ENCODE results near the gene PKNOX1.
"Not testable (repeated sequence)": the region's sequence is repeated elsewhere in the genome, so short reads cannot be mapped to it uniquely, and the experiment has no call there.

PKNOX1 gene

DNA sequence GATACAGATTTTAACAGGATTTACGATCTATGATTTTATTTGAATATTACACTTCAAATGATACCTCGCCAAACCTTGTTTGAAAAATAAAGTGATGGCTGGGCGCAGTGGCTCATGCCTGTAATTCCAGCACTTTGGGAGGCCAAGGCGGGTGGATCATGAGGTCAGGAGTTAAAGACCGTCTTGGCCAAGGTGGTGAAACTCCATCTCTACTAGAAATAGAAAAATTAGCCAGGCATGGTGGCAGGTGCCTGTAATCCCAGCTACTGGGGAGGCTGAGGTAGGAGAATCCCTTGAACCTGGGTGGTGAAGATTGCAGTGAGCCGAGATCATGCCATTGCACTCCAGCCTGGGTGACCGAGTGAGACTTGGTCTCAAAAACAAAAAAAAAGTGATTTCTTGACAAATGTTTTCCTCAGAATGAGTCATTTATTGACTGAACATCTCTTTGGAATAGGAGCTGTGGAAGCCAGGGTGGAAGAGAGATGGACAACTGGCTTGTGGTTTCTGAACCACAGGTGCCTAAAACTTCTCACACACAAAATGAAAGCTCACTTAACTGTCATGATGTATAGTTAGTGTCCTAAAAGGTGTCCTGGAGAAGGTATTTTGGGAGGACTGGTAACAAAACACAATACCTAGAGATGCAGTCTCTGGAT lies 11.9 kb downstream of the PKNOX1 start:
- DNase-seq: no peak

GRCh38 chr21:42988236-42988965 lies 14.0 kb downstream of the PKNOX1 start:
- no peak for DNase-seq

DNA sequence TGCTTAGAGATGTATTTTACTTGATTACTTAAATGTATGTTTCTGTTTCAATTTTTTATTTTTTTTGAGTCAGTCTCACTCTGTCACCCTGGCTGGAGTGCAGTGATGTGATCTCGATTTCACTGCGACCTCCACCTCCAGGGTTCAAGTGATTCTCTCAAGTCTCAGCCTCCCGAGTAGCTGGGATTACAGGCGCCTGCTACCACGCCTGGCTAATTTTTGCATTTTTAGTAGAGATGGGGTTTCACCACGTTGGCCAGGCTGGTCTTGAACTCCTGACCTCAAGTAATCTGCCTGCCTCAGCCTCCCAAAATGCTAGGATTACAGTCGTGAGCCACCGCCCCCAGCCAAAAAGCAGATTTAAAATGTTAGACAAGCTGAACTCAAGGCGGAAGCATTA lies 15.0 kb downstream of the PKNOX1 start:
- DNase-seq: not testable (repeated sequence)

DNA sequence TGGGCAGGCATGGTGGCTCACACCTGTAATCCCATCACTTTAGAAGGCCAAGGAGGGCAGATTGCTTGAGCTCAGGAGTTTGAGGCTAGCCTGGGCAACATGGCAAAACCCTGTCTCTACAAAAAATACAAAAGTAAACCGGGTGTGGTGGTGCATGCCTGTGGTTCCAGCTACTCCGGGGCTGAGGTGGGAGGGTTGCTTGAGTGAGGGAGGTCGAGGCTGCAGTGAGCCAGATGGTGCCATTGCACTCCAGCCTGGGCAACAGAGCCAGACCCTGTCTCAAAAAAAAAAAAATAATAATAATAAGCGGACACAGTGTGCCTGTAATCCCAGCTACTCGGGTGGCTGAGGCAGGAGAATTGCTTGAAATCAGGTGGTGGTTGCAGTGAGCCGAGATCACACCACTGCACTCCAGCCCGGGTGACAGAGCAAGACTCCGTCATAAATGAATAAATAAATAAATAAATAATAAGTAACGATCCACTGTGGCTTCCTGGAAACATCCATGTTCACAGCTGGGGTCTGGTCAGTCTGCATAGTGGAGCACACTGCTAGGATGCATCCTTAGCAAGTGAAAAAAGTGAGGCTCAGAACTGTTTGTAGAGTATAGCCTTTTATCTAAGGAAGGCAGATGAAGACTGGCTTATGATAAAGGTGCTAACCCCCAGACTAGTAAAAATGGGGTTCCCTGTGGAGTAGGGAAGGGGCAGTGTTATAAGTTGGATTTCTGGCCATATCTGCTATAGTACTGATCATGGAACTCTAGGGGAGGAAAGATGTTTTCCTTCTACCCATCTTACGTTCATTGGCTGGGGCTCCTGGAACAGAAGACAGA lies 15.7 kb downstream of the PKNOX1 start:
- DNase-seq: no peak

DNA sequence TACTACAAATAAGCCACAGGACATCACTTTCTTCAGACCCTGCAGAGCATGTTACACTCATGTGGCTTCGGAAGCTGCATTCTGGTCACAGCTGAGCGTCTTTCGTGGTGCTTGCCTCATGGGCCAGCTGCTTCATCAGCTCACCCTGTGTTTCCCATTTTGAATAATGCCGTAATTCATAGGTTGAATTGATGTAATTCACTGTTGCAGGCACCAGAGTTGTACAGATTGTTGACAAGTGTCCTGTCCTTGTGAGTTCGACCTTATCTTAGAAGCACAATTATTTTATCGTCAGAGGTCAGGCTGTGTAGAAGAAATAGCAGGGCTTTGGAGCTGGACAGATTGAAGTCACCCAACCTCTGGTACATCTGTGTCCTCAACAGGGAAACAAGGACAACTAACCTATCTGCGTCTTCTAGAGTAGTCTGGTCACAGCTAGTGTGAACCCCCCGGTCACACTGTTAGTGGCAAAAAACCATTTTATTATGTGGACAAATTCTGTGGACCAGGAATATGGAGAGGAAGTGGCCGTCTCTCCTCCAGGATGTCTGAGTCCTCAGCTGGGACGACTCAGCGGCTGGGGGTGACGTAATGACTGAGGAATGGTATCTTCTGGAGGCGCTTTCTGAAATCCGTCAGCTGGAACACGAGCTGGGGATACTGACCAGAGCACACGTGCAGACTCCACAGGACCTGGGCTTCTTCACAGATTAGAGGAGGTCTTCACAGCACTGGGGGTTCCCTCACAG lies 17.8 kb downstream of the PKNOX1 start:
- DNase-seq: no peak

GRCh38 chr21:42993051-42993712 lies 18.8 kb downstream of the PKNOX1 start:
- DNase-seq: no peak

- DNase-seq: no peak
These were observed 22.7 kb downstream of the PKNOX1 start for GRCh38 chr21:42997053-42997452.

DNA sequence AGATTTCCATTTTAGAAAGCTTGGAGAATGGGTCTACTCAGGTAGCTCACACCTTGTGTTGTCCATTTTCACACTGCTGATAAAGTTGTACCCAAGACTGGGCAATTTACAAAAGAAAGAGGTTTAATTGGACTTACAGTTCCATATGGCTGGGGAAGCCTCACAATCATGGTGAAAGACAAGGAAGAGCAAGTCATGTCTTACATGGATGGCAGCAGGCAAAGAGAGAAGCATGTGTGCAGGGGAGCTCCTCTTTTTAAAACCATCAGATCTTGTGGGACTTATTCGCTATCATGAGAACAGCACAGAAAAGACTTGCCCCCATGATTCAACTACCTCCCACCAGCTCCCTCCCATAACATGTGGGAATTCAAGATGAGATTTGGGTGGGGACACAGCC lies 23.6 kb downstream of the PKNOX1 start:
- DNase-seq: not testable (repeated sequence)

DNA sequence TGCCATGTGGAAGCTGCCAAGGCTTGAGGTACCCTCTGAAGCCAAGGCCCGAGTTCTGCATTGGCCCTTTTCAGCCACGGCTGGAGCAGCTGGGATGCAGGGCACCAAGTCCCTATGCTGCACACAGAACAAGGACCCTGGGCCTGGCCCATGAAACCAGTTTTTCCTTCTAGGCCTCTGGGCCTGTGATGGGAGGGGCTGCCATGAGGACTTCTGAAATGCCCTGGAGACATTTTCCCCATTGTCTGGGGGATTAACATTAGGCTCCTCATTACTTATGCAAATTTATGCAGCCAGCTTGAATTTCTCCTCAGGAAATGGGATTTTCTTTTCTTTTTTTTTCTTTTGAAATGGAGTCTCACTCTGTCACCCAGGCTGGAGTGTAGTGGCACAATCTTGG lies 24.8 kb downstream of the PKNOX1 start:
- DNase-seq: not testable (repeated sequence)

- DNase-seq: not testable (repeated sequence)
These were observed 25.7 kb downstream of the PKNOX1 start for GRCh38 chr21:43000041-43000440.

- no peak for DNase-seq
These were observed 27.0 kb downstream of the PKNOX1 start for GRCh38 chr21:43001316-43001715.

DNA sequence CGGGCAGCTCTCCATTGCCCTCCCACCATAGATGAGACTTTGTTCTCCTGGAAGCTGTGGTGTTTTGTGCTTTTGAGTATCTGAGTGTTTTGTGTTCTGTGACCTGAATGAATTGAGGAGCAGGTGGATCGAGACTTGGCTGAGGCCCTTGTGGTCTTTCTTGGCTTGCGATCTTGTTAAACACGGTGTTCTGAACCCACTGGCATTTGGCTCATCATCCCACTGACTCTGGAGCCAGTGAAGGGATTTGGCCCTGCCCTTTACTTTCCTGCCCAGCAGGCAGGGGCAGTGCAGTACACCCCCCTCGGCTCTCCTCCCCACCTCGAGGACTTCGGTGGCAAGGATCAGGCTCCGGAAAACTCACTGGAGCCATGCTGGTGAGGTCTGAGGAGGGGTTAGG lies 30.6 kb downstream of the PKNOX1 start:
- no peak for DNase-seq

DNA sequence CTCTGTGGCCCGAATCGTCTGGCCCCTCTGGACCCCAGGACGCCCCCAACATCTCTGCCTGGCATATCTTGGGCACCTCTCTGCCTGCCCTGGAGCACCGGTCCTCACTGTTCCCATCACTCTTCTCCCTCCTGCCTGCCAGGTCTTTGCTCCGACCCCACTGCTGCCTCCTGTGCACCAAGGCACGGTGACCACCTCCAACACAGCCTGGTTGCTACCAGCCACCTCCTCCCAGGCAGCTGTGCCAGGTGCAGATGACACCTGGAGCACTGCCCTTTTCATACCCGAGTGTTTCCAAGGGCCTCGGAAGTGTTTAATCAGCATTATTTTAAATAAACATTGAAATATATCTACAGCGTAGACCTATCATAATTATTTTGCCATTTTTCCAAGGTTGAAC lies 31.3 kb downstream of the PKNOX1 start:
- no peak for DNase-seq

DNA sequence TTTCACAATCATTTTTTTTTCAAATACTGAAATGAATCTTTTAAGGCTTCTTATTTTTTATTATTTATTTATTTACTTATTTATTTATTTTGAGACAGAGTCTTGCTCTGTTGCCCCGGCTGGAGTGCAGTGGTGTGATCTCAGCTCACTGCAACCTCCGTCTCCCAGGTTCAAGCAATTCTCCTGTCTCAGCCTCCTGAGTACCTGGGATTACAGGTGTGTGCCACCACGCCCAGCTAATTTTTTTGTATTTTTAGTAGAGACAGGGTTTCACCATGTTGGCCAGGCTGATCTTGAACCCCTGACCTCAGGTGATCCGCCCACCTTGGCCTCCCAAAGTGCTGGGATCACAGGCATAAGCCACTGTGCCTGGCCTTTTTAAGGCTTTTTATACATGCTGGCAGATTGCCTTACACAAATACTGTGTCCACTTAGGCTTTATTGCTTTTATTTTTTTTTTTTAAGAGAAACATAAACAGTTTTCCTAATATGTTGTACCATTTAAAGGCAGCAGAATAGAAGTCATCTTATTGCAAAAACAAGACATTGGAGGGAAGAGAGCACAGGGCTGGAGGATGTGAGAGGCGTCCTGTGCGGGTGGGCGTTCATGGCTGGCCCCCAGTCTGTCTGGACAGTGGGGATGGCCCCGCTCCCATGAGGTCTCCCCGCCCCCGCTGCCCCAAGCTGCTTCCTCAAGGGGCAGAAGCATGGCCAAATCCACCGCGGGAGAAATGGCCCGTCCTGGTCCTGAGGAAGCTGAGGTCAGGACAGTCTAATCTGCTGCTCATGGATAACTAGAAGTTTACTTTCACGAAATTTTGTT lies 31.9 kb downstream of the PKNOX1 start:
- not testable (repeated sequence) for DNase-seq

- DNase-seq: no peak
These were observed 32.5 kb downstream of the PKNOX1 start for GRCh38 chr21:43006874-43007208.

DNA sequence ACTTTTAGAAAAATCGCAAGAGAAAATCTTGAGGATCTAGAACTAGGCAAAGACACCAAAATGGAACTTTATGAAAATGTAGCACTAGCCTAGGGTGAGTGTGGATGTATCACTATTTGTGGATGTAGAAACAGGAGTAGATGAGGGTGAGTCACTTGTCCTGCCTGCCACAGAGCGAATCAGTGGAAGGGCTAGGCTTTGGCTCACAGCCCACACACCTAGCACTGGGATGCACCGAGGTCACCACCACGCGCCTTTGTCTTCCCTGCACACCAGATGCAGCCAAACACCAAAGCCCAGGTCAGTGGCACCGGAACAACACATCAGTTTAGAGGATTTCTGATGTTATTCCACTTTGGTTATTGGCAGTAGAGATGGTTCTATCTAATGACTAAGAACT lies 38.2 kb downstream of the PKNOX1 start:
- no peak for DNase-seq

DNA sequence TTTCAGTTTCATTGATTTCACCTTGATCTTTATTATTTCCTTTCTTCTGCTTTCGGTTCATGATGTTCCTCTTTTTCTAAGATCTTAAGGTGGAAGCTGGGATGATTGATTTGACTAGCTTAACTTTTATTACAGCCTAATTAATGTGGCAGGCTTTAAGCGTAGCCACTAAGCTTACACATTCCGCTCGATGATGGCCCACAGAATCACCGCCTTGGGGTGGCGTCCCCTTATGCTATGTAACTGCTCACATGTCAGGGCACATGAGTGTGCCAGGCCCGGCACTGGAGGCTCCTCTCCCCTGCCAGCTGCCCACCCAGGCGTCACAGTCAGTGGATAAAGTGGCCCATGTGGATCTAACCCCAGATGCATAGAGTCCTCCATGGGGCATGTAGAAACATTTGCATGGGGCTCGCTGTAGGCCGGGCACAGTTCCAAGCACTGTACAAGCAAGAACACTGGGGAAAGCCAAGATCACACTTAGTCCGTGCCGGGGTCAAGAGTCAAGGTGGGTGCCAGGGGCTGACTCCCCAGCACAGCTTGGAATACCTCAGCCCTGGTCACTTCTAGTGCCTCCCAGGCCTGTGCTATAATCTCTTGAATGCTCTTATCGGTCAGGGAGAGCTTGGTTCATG lies 41.7 kb downstream of the PKNOX1 start:
- DNase-seq: no peak

DNA sequence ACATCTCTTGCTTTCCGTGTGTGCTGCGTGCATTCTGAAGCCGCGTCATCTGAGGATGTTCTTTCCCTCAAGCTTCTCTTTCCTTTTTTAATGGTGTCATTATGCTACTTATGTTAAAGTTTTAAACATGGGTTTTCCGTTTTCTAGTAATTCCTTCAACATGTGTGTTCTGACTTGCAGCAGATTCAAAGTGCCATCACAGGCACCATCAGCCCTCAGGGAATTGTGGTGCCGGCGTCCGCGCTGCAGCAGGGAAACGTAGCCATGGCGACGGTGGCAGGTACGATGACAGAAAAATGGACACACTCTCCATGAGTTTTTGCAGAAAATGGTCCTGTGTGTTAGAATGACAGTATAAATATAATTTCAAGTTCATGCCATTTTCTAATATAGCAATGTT lies 42.4 kb downstream of the PKNOX1 start:
- DNase-seq: no peak

GRCh38 chr21:43018519-43018918 lies 44.2 kb downstream of the PKNOX1 start:
- DNase-seq: no peak

- no peak for DNase-seq
These were observed 45.8 kb downstream of the PKNOX1 start for GRCh38 chr21:43020177-43020576.

DNA sequence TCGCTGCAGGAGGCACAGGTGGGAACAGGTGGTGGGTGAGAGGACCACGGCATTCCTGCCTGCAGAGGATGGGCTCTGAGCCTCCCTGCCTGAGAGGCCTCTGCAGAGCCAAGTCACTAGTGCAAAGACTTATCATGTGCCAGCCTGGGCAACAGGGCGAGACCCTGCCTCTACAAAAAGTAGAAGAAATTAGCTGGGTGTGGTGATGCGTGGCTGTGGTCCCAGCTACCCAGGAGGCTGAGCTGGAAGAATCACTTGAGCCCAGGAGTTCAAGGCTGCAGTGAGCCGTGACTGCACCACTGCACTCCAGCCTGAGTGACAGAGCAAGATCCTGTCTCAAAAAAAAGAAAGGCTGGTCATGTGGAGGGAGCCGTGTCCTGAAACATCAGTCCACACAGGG lies 46.4 kb downstream of the PKNOX1 start:
- DNase-seq: no peak

Measured in NCI-H2227 treated with DMSO at 0.1 percent for 48 hours (cell line).